Endometrium (tissue), 2 donors: ENCODE results near the gene BLVRA.
"Not testable (repeated sequence)": the region's sequence is repeated elsewhere in the genome, so short reads cannot be mapped to it uniquely, and the experiment has no call there.

ENCODE experiments used
- FAIRE-seq: peaks from 2 replicates; lab custom pipeline; 2012; peaks lifted over from hg19 to GRCh38; lab: Jason Lieb, UNC
- donor health status: control.
- donor health status: control.

Gene BLVRA

GRCh38 chr7:43769791-43770465 lies 11.4 kb downstream of the BLVRA start:
- no peak for FAIRE-seq

GRCh38 chr7:43771128-43771527 lies 12.6 kb downstream of the BLVRA start:
- FAIRE-seq = no peak

- no peak for FAIRE-seq
These were observed 13.1 kb downstream of the BLVRA start for GRCh38 chr7:43771573-43771972.

- not testable (repeated sequence) for FAIRE-seq
These were observed 14.8 kb downstream of the BLVRA start for GRCh38 chr7:43773268-43773667.

DNA sequence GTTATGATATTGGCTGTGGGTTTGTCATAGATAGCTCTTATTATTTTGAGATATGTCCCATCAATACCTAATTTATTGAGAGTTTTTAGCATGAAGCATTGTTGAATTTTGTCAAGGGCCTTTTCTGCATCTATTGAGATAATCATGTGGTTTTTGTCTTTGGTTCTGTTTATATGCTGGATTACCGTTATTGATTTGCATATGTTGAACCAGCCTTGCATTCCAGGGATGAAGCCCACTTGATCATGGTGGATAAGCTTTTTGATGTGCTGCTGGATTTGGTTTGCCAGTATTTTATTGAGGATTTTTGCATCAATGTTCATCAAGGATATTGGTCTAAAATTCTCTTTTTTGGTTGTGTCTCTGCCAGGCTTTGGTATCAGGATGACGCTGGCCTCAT lies 16.8 kb downstream of the BLVRA start:
- FAIRE-seq = not testable (repeated sequence)

DNA sequence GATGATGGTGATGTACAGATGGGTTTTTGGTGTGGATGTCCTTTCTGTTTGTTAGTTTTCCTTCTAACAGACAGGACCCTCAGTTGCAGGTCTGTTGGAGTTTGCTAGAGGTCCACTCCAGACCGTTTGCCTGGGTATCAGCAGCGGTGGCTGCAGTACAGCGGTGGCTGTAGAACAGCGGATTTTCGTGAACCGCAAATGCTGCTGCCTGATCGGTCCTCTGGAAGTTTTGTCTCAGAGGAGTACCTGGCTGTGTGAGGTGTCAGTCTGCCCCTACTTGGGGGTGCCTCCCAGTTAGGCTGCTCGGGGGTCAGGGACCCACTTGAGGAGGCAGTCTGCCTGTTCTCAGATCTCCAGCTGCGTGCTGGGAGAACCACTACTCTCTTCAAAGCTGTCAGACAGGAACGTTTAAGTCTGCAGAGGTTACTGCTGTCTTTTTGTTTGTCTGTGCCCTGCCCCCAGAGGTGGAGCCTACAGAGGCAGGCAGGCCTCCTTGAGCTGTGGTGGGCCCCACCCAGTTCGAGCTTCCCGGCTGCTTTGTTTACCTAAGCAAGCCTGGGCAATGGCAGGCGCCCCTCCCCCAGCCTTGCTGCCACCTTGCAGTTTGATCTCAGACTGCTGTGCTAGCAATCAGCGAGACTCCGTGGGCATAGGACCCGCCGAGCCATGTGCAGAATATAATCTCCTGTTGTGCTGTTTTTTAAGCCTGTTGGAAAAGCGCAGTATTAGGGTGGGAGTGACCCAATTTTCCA lies 20.0 kb downstream of the BLVRA start:
- not testable (repeated sequence) for FAIRE-seq

GRCh38 chr7:43779045-43779812 lies 20.7 kb downstream of the BLVRA start:
- no peak for FAIRE-seq

- FAIRE-seq = no peak
These were observed 23.5 kb downstream of the BLVRA start for GRCh38 chr7:43781726-43782607.

GRCh38 chr7:43782768-43783555 lies 24.5 kb downstream of the BLVRA start:
- FAIRE-seq = no peak

- FAIRE-seq = no peak
These were observed 25.6 kb downstream of the BLVRA start for GRCh38 chr7:43784030-43784584.

DNA sequence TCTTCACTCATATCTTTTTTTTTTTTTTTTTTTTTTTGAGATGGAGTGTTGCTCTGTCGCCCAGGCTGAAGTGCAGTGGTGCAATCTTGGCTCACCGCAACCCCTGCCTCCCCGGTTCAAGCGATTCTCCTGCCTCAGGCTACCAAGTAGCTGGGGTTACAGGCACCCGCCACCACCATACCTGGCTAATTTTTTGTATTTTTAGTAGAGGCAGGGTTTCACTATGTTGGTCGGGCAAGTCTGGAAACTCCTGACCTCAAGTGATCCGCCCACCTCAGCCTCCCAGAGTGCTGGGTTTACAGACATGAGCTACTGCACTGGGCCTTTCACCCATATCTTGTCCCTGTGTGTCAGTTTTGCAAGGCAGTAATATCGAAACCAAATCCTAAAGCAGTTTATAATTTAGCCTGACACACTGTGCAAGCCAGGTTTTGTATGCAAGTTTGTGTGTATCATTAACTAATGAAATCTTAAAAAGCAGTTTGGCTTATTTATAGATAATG lies 26.2 kb downstream of the BLVRA start:
- not testable (repeated sequence) for FAIRE-seq

- FAIRE-seq = no peak
These were observed 26.9 kb downstream of the BLVRA start for GRCh38 chr7:43785420-43785819.

GRCh38 chr7:43787771-43788170 lies 29.3 kb downstream of the BLVRA start:
- FAIRE-seq = no peak

DNA sequence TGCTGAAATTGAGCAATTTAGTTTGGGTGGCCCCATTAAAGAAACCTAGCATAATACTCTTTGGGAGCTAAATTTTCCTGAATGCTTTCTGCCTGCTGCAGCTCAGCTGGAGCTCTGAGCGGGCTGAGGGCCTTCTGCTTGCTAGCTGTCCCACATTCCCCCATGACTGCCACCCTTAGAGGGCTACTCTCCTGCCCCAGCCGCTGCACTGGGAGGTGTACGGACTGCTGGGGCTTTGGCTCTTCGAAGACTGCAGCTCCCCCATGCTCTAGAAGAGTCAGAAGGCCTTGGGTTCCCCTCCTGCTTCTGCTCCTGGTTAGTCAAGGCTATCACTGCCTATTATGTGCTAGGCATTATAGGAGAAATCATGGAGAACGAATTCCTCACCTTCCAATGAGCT lies 31.5 kb downstream of the BLVRA start:
- FAIRE-seq = no peak

DNA sequence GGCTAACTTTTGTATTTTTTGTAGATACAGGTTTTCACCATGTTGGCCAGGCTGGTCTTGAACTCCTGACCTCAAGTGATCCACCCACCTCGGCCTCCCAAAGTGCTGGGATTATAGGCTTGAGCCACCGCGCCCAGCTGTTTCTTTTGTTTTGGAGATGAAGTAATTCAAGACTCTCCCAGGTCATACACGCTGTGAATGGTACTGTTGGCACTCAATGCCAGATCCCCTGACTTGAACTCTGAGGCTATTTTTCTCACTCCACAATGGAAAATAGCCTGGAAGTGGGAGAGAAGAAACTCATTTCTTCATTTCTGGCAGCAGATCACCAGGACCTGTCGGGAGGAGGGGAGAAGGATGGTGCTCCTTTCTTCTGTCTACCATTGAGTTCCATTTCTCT lies 32.4 kb downstream of the BLVRA start:
- FAIRE-seq = no peak

GRCh38 chr7:43791665-43792064 lies 33.2 kb downstream of the BLVRA start:
- FAIRE-seq = no peak

DNA sequence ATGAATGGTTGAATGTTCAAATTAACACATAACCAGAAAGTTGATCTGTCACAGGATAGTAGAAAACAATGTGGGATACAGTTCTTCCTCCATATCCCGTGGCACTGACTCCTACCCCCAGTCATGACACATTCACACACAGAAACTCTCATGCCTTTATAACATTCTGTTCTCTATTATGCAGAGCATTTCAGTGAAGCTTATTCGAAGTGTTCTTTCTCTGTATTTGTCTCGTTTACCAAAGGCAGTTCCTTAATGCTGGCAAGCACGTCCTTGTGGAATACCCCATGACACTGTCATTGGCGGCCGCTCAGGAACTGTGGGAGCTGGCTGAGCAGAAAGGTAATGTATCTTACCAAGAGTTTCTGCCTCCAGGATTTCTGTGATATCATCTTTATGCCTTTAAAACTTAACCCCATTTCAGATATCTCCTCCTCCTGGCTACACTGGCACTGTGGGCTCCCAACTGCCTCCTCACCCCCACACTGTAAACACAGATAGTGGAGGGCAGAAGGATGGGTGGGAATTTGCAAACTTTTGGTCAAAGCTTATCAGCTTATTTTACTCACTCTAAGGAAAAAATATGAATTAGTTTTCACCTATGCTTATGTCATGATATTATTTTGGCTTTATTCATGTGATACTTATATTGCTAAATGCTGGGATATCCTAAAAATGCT lies 34.1 kb downstream of the BLVRA start:
- FAIRE-seq = no peak

DNA sequence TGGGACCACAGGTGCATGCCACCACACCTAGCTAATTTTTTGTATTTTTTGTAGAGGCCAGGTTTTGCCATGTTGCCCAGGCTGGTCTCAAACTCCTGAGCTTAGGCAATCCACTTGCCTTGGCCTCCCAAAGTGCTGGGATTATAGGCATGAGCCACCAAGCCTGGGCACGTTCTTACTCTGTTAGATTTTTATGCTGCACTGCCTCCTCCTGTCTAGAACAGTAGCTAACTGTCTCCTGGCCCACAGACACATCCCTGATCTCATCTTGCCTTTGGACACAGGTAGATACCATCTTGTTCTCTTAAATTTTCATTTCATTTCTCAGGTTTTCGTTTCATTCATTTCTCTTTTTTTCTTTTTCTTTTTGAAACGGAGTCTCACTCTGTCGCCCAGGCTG lies 41.1 kb downstream of the BLVRA start:
- FAIRE-seq = no peak

DNA sequence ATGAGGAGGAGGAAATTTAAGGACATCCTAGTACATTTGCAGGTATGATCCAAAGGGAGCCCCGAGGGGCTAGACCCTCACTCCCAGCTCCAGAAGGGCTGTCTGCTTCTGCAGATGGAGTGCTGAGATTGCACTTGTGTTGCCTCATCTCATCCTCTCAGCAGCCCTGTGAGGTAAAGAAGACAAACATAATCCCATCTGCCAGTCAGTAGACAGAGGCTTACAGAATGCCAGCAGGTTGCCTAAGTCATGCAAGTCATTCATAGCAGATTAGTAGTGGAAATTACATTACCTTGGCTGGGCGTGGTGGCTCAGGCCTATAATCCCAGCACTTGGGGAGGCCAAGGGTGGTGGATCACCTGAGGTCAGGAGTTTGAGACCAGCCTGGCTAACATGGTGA lies 45.4 kb downstream of the BLVRA start:
- no peak for FAIRE-seq

DNA sequence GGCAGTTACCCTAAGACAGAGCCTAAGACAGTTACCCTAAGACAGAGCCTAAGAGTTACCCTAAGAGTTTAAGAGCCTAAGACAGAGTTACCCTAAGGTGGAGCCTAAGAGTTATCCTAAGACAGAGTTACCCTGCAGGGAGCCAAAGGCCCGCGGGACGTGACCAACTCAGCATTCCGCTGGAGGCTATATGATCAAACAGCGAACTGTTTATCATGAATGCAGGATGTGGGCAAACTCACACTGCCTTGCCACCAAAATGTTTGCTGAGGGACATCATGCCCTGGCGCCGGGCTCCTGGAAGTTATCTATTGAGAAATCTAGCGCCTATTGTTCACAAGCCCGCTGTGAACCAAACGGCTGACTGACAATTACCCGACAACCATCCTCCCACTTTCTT lies 49.9 kb downstream of the BLVRA start:
- no peak for FAIRE-seq
